Activated CD4-positive, alpha-beta T cell treated with anti-CD3 and anti-CD28 coated beads, Interleukin-2, amount 10 ng/mL, durations not matched to agents 7 days and 5 days (primary cell): ENCODE results near the gene SDC3. TPM values are rescaled to one million over a fixed set of nuclear protein-coding genes. Genes with fewer than 3 reads are reported as not detected.
"Not testable (repeated sequence)": the region's sequence is repeated elsewhere in the genome, so short reads cannot be mapped to it uniquely, and the experiment has no call there.

Experiments
- CTCF ChIA-PET: fragments of 350-600 bp; sonication (Branson Sonifier 250); formaldehyde crosslinking; loops from one replicate; lab custom pipeline; 2021; ENCODE audit warnings: antibody characterized with exemption; lab: Charles Lee
- POLR2A ChIA-PET: fragments of 350-600 bp; sonication (Branson Sonifier 250); formaldehyde crosslinking; loops from one replicate; lab custom pipeline; 2021; ENCODE audit warnings: antibody characterized with exemption; lab: Charles Lee
- DNase-seq: peaks from one replicate; pipeline ENCODE4 v3.0.0-alpha.2; 2020
- H3K27ac Mint-ChIP-seq: one replicate; pipeline ENCODE4 v1.8.0; 2021; ENCODE audit warnings: mild to moderate bottlenecking, moderate library complexity, mixed read lengths
- H3K27me3 Mint-ChIP-seq: one replicate; pipeline ENCODE4 v1.8.0; 2021; ENCODE audit warnings: mixed read lengths
- H3K36me3 Mint-ChIP-seq: one replicate; pipeline ENCODE4 v1.8.0; 2021; ENCODE audit warnings: low read depth, mixed read lengths
- H3K4me1 Mint-ChIP-seq: one replicate; pipeline ENCODE4 v1.8.0; 2021; ENCODE audit warnings: mixed read lengths
- H3K4me3 Mint-ChIP-seq: one replicate; pipeline ENCODE4 v1.8.0; 2021; ENCODE audit warnings: mild to moderate bottlenecking, moderate library complexity, mixed read lengths
- H3K9me3 Mint-ChIP-seq: one replicate; pipeline ENCODE4 v1.8.0; 2021; ENCODE audit warnings: mixed read lengths
- total RNA-seq, 2 experiments: library from RNA; stranded (reverse); gene quantifications; one replicate each; pipeline ENCODE4 v1.2.3, GENCODE V29; 2021

SDC3 gene
- under 1 TPM; 0.10 to 0.12 TPM for total RNA-seq

DNA sequence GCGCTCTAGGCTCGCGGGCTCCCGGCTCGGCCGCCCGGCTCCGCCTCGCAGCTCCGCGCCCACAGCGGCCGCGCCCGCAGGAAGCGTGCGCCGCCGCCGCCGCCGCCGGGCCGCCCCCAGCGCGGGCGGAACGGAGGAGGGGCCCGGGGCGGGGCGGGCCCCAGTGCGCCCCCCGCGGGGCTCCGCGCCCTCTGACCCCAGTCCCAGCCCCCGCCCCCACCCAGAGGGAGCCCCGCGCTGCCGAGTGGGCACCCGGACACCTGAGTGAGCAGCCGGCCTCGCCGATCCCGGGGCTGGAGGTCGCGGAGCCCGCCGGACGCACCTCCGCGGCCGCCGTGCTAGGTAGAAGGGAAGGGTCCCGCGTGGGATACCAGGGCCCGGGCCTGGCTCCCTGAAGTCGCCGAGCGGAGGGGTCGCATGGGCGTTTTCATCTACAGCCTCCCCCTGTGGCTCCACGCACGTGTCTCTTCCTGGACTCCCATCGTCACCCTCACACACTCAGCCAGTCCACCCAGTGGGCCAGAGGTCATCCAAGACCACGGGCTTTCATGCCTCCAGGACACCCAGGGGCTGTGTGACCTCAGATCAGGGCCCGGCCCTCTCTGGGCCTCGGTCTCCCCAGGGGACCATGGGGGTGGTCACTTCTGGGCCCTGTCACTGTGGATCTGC lies at the start of gene SDC3:
Gene SDC3 (minus strand): TSS at position 63 of the 669 bp plus-strand sequence. CDS start 172 bp downstream, outside the sequence.
- H3K27ac Mint-ChIP-seq, result peak within 1 kb of the TSS; percentile 25
- peak within 1 kb of the TSS; percentile 68 for H3K4me3 Mint-ChIP-seq
- peaks cover 50% of the 10 kb centered on the region for H3K27me3 Mint-ChIP-seq
- peaks cover 2% of the 10 kb centered on the region for H3K36me3 Mint-ChIP-seq
- ChIA-PET POLR2A (no interaction called here), CTCF (interaction anchor here (2.5 kb wide), 1 partner anchor 129 kb away, joined by 9 read pairs; no protein-coding TSS in a partner anchor)
- peaks cover 16% of the 10 kb centered on the region for H3K4me1 Mint-ChIP-seq
- no peaks in the 10 kb centered on the region for H3K9me3 Mint-ChIP-seq
- no peak for DNase-seq

GRCh38 chr1:30957560-30958222 lies 49.1 kb upstream of the SDC3 start:
- peaks cover 19% of the 10 kb centered on the region for H3K4me1 Mint-ChIP-seq
- no peak overlapping the region for H3K4me3 Mint-ChIP-seq
- ChIA-PET POLR2A (no interaction called here), CTCF (no interaction called here)
- no peak overlapping the region for H3K27ac Mint-ChIP-seq
- H3K27me3 Mint-ChIP-seq, result no peaks in the 10 kb centered on the region
- no peak for DNase-seq
- H3K9me3 Mint-ChIP-seq, result no peaks in the 10 kb centered on the region
- peaks cover 53% of the 10 kb centered on the region for H3K36me3 Mint-ChIP-seq

DNA sequence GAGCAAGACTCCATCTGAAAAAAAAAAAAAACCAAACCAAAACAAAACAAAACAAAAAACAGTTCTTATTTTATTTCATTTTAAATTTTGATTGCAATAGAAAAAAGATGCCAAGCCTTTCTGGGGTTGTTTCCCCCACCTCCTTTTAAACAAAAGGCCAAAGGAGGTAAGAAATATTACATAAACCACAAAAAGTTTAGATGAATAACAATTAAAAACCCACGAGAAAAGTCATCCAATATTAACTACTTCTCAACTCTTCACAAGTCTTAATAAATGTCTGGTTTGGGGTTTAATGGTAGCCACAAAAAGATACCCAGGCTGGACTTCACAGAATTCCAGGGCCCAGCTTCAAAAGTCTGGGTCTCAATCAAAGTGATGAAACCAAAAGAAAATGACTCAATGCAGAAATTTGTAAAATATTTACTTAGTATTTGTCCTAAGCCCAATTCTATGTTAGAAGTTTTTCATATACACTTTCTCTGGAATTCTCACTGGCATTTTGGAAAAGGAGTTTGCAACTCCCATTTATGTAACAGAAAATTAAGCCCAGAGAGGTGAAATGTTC lies 47.0 kb upstream of the SDC3 start:
- Mint-ChIP-seq H3K4me3 (no peak overlapping the region), H3K27me3 (no peaks in the 10 kb centered on the region), H3K36me3 (peaks cover 61% of the 10 kb centered on the region), H3K9me3 (no peaks in the 10 kb centered on the region), H3K27ac (no peak overlapping the region), H3K4me1 (peaks cover 27% of the 10 kb centered on the region)
- CTCF ChIA-PET, result no interaction called here
- no peak for DNase-seq
- POLR2A ChIA-PET, result no interaction called here

GRCh38 chr1:30953685-30954084 lies 45.1 kb upstream of the SDC3 start:
- H3K36me3 Mint-ChIP-seq, result peaks cover 60% of the 10 kb centered on the region
- H3K9me3 Mint-ChIP-seq, result no peaks in the 10 kb centered on the region
- no peak overlapping the region for H3K4me3 Mint-ChIP-seq
- no peak overlapping the region for H3K27ac Mint-ChIP-seq
- peaks cover 22% of the 10 kb centered on the region for H3K4me1 Mint-ChIP-seq
- ChIA-PET POLR2A (no interaction called here), CTCF (no interaction called here)
- H3K27me3 Mint-ChIP-seq, result no peaks in the 10 kb centered on the region
- no peak for DNase-seq

GRCh38 chr1:30952098-30952497 lies 43.5 kb upstream of the SDC3 start:
- Mint-ChIP-seq H3K4me3 (no peak overlapping the region), H3K4me1 (peaks cover 19% of the 10 kb centered on the region), H3K27me3 (no peaks in the 10 kb centered on the region), H3K9me3 (no peaks in the 10 kb centered on the region), H3K36me3 (peaks cover 65% of the 10 kb centered on the region), H3K27ac (no peak overlapping the region)
- no peak for DNase-seq
- ChIA-PET CTCF (interaction anchor here (1.3 kb wide), 1 partner anchor 232 kb away, joined by 4 read pairs; no protein-coding TSS in a partner anchor), POLR2A (no interaction called here)

GRCh38 chr1:30950700-30951099 lies 42.1 kb upstream of the SDC3 start:
- peaks cover 19% of the 10 kb centered on the region for H3K4me1 Mint-ChIP-seq
- no peak for DNase-seq
- H3K27ac Mint-ChIP-seq, result no peak overlapping the region
- ChIA-PET POLR2A (interaction anchor here (0.6 kb wide), 1 partner anchor 47 kb away, joined by 4 read pairs; no protein-coding TSS in a partner anchor), CTCF (no interaction called here)
- no peaks in the 10 kb centered on the region for H3K27me3 Mint-ChIP-seq
- no peak overlapping the region for H3K4me3 Mint-ChIP-seq
- no peaks in the 10 kb centered on the region for H3K9me3 Mint-ChIP-seq
- peaks cover 62% of the 10 kb centered on the region for H3K36me3 Mint-ChIP-seq

DNA sequence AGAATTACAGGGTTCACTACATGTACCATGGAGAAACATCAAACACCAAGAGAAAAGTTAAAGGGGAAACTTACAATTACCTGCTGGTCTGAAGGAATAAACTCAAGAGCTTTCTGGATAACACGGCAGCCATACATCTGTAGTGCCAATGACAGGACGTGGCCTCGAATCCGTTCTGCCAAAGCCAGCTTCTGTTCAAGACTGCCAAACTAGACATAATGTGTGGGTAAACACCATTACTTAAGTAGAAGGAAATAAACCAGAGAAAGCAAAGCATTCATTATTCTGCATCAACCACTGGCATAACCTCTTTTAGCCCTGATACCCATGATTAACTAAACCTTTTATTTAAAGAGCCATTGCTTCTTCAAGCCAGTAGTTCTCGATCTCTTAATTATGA lies 41.5 kb upstream of the SDC3 start:
- Mint-ChIP-seq H3K9me3 (no peaks in the 10 kb centered on the region), H3K4me3 (no peak overlapping the region), H3K36me3 (peaks cover 66% of the 10 kb centered on the region), H3K4me1 (peaks cover 19% of the 10 kb centered on the region), H3K27me3 (no peaks in the 10 kb centered on the region), H3K27ac (no peak overlapping the region)
- no peak for DNase-seq
- POLR2A ChIA-PET, result no interaction called here
- CTCF ChIA-PET, result no interaction called here

- H3K27me3 Mint-ChIP-seq, CTCF ChIA-PET: not testable (repeated sequence)
Measured at GRCh38 chr1:30949487-30949838, 40.9 kb upstream of the SDC3 start.

GRCh38 chr1:30948813-30949486 lies 40.4 kb upstream of the SDC3 start:
- Mint-ChIP-seq H3K4me1 (peaks cover 17% of the 10 kb centered on the region), H3K36me3 (peaks cover 68% of the 10 kb centered on the region)
- POLR2A ChIA-PET, DNase-seq, H3K27ac Mint-ChIP-seq, H3K27me3 Mint-ChIP-seq, CTCF ChIA-PET, H3K9me3 Mint-ChIP-seq, H3K4me3 Mint-ChIP-seq: not testable (repeated sequence)

More at GRCh38 chr1:30949487-30949838, 40.9 kb upstream of the SDC3 start:
- H3K36me3 Mint-ChIP-seq, result peaks cover 68% of the 10 kb centered on the region
- peaks cover 19% of the 10 kb centered on the region for H3K4me1 Mint-ChIP-seq
- POLR2A ChIA-PET, H3K4me3 Mint-ChIP-seq, H3K27ac Mint-ChIP-seq, H3K9me3 Mint-ChIP-seq, DNase-seq: not testable (repeated sequence)

- Mint-ChIP-seq H3K27ac (no peak overlapping the region), H3K9me3 (no peaks in the 10 kb centered on the region), H3K4me1 (peaks cover 13% of the 10 kb centered on the region), H3K4me3 (no peak overlapping the region), H3K36me3 (peaks cover 66% of the 10 kb centered on the region), H3K27me3 (no peaks in the 10 kb centered on the region)
- ChIA-PET CTCF (interaction anchor here (0.7 kb wide), 1 partner anchor 810 kb away, joined by 4 read pairs; no protein-coding TSS in a partner anchor), POLR2A (no interaction called here)
- no peak for DNase-seq
Measured at GRCh38 chr1:30948278-30948677, 39.7 kb upstream of the SDC3 start.

DNA sequence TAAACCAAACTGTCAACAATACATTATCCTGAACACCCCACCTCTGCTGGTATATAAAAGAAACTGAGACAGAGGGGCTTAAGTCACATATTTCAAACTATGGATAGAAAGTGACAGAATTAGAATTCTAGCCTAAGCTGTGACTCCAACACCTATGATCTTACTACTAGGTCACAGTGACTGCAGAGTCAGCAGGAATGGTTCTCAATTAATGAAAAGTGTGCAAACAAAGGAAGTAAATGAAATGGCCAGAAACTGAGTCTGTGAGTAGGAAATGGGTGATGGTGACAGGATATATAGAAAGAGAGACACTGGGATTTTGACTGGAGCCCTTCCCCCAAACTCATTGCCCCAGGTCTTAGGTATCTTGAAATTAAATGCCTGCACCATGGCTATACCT lies 38.7 kb upstream of the SDC3 start:
- Mint-ChIP-seq H3K4me3 (no peak overlapping the region), H3K36me3 (peaks cover 64% of the 10 kb centered on the region), H3K27ac (no peak overlapping the region), H3K9me3 (no peaks in the 10 kb centered on the region), H3K4me1 (peaks cover 6% of the 10 kb centered on the region), H3K27me3 (no peaks in the 10 kb centered on the region)
- ChIA-PET POLR2A (no interaction called here), CTCF (no interaction called here)
- DNase-seq, result no peak

- CTCF ChIA-PET, result interaction anchor here (0.7 to 1.0 kb wide), 3 partner anchors 62 to 160 kb away, joined by 3 to 4 read pairs (median 3); no protein-coding TSS in a partner anchor
- no peak overlapping the region for H3K27ac Mint-ChIP-seq
- peaks cover 40% of the 10 kb centered on the region for H3K36me3 Mint-ChIP-seq
- H3K4me3 Mint-ChIP-seq, result no peak overlapping the region
- POLR2A ChIA-PET, result no interaction called here
- H3K27me3 Mint-ChIP-seq, result no peaks in the 10 kb centered on the region
- no peaks in the 10 kb centered on the region for H3K9me3 Mint-ChIP-seq
- H3K4me1 Mint-ChIP-seq, result no peaks in the 10 kb centered on the region
- no peak for DNase-seq
Measured at GRCh38 chr1:30942326-30942963, 33.9 kb upstream of the SDC3 start.
